GM12864 (cell line): ENCODE measurements around the gene ARID5B.

Experiments
- DNase-seq: peaks from one replicate; pipeline ENCODE4 v3.0.0-alpha.2; 2011; ENCODE audit warnings: low read depth
- H3K4me3 ChIP-seq: 2 replicates; pipeline ENCODE4 v1.5.1; 2011; ENCODE audit warnings: mild to moderate bottlenecking, low read depth, low read length, control low read depth
- TF ChIP-seq, protein P1 (sequence below): IDR thresholded peaks from 2 replicates; pipeline ENCODE4 v1.5.1; 2011; ENCODE audit warnings: low read depth, mild to moderate bottlenecking, moderate library complexity, low read length, control low read depth, inconsistent platforms; ENCODE audit errors: missing control alignments

ARID5B gene

DNA sequence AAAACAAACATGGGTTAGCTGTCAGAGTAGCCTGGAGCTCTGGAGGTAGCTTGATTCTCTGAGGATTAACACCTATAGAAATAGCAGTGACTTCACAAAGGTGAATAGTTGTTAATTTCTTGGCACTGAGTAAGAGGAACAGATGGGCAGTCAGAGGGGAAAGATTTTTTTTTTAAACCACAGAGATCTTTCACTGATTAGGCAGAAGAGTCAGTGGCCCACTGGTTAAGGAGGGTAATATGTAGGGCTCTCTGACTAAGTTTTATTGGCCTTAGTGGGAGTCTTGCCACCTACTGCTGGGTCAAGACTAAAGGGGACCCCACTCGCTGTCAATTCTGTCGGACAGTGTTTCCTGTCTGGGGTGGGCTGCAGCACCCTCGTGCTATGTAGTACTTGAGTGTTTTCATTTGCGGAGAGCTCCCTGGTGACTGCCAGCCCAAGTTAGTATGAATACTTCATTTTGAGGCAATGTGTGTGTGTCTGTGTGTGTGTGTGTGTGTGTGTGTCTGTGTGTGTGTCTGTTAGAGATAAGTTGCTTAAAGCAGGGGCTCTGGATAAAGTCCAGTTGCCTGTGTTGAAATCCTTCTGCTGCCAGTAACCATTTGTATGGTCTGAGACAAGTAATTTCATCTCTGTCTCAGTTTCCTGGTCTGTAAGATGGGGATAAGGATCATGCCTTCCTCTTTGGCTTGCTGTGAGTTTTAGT is 145.2 kb downstream of the ARID5B start:
- peak overlapping the region; percentile 44 for H3K4me3 ChIP-seq
- TF ChIP-seq, protein P1, sequence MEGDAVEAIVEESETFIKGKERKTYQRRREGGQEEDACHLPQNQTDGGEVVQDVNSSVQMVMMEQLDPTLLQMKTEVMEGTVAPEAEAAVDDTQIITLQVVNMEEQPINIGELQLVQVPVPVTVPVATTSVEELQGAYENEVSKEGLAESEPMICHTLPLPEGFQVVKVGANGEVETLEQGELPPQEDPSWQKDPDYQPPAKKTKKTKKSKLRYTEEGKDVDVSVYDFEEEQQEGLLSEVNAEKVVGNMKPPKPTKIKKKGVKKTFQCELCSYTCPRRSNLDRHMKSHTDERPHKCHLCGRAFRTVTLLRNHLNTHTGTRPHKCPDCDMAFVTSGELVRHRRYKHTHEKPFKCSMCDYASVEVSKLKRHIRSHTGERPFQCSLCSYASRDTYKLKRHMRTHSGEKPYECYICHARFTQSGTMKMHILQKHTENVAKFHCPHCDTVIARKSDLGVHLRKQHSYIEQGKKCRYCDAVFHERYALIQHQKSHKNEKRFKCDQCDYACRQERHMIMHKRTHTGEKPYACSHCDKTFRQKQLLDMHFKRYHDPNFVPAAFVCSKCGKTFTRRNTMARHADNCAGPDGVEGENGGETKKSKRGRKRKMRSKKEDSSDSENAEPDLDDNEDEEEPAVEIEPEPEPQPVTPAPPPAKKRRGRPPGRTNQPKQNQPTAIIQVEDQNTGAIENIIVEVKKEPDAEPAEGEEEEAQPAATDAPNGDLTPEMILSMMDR, result no peak
- no peak for DNase-seq

DNA sequence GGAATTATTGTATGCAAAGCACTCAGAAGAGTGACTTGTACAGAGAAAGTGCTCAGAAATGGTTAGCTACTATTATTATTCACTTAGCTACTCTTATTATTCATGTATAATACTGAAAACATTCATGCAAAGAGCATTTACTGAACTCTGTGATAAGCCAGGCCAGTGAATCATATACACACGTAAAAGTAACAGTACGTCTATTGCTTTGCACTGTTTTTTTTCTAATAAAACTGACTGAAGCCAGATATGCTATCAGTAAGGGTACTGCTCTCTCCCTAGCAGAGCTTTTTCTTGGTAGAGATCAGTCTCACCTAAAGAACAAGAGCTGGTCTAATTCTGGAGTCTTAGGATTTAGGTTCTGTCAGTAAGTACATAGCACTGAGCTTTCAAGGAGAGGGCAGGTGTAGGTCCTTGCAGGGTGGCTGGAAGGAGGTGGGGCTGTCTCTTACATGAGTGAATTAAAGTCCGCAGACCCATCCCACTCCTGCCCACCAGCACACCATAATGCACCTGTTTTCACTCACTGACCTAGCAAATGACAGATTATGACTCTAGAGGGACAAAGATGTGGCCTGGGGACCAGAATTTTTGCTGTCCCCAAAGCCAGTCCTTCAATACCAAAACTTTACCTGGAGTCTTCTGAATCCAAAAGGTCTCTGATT is 145.9 kb downstream of the ARID5B start:
- TF ChIP-seq, protein P1, result no peak
- DNase-seq, result no peak
- peak overlapping the region; percentile 44; the same call in 1 of the 2 replicates for H3K4me3 ChIP-seq

DNA sequence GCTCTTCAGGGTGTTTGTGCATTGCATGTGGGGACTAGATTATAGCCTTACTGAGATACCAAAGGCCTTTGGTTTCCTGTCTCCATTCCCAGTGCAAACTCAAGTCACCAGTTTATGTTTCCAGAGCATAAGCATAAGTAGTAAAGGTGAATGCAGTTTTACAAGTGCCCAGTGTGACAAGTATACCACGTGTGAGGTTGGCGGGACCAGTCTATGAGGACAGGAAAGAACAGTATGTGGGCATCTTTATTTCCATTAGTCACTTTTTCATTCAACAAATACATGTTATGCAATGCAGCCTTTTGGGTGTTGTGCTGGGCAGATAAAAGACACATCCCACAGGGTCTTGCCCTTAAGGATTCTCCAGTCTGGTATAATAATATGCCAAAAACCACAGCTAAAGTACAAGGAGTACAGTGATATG is 146.5 kb downstream of the ARID5B start:
- peak overlapping the region; percentile 0; the same call in 1 of the 2 replicates for H3K4me3 ChIP-seq
- TF ChIP-seq, protein P1, result no peak
- no peak for DNase-seq

DNA sequence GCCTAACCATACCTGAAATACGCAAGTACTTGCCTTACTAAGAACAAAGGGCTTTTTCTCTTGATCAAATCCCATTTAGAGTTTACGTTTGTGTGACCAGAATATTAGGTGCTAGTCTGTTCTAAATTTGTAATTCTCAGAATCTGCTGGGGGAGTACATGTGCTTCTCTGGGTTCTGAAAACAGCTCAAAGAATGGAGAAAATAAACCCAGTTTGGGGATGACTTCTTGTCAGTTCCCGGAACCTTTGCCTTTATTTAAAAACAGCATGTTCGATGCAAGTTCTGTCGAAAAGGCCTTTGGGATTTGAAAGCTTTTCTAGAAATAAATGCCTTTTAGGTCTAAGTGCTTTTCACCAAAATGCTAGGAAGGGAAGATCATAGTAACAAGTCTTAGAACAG is 147.0 kb downstream of the ARID5B start:
- TF ChIP-seq, protein P1, result no peak
- no peak for DNase-seq
- peak overlapping the region; percentile 63 for H3K4me3 ChIP-seq

DNA sequence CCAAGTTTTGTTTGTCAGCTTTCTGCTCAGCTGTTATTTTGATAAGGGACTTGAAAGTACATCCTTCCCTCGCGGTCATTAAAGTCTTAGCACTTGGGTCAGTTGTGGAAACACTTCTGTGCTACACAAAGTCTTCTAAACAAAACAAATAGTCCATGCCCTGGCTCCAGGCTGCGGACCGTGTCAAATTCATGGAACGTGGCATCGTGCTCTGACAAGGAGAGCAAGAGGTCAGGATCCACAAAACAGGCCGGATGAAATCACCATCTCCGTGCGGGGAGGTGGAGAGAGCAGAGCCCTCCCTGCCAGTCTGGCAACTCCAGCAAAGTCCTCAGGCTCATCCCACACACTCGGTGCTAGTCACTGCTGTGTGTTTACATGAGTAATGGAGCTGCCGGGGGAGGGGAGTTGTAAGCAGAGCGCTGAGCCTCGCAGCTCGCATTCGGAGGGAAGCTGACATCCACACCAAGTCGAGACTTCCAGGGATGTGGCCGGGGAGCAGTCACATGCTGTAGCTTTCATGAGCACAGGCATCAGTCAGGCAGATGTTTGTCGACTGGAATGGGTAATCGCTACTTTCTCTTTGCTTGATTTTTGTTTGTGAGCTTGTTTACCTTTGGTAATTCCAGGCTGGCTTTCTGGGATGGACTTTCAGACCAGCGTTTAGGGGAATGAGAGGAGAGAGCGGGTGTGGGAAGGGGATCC is 147.6 kb downstream of the ARID5B start:
- H3K4me3 ChIP-seq, result peak overlapping the region; percentile 63
- TF ChIP-seq, protein P1, result no peak
- no peak for DNase-seq

DNA sequence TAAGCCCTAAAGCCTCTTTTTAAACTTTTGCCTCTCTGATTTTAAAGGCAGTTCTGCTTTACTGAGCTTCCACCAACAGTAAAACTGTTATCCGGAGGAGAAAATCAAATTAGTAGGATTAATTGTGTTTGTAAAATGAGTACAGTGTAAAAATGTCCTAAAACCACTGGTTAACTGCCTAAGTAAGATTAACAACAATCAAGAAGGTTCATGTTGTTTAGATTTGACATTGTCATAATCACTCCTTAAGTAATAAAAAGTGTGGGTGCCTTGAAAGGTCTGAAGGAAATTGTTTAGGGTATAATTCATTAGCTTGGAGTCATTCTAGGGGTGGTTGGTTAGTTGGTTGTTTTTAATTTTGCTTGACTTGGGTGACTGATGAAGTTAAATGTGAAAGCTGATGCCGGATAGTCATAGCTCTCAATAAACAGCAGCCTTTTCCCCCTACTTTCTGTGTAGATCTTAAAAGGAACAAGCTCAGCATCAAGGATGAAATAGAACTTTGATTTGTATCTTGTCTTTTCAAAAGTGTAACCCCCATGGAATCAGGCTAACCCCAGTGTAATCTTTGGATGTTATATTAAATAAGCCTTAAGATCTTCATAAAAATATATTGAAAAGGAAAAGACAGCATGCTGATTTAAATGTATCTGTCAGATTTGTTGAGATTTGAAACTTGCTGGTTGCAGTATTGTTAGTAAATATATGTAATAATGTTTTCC is 148.3 kb downstream of the ARID5B start:
- peak overlapping the region; percentile 63 for H3K4me3 ChIP-seq
- DNase-seq, result no peak
- TF ChIP-seq, protein P1, result no peak
